GM19438 (cell line): ENCODE measurements around the gene BMP7.
"Not testable (repeated sequence)": the region's sequence is repeated elsewhere in the genome, so short reads cannot be mapped to it uniquely, and the experiment has no call there.

Experiments used
- ATAC-seq: cut with Tn5 transposase; IDR thresholded peaks from one replicate; pipeline ENCODE4 v1.9.1; 2021; ENCODE audit warnings: low read depth; ENCODE audit not compliant: unreplicated experiment

BMP7 gene

DNA sequence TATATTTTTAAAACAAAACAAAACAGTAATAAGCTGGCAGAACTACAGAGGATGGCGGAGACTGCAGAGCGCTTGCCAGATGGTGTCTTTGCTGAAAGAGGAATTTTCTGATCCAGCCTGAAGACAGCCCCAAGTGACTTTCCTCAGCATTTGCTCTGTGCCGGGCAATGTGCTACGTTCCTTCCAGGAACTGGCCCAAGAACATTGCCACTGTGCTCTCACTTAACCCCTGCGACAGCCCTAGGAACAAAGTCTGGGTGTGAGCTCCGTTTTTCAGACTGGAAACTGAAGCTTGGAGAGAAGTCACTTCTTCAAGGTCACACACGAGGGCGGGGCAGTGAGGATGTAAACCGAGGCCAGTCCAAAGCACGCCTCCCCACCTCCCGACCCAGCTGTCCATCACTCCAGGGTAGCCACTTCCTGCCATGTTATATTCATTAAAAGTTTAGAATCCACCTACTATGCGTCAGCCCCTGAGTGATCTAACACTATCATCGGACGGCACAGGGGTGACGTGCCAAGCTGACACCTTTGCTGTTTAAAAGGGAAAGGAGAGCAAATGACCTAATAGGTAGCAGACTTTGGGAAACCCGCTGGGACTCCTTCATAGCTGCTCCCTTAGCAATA is 22.3 kb upstream of the BMP7 start:
- no peak for ATAC-seq

DNA sequence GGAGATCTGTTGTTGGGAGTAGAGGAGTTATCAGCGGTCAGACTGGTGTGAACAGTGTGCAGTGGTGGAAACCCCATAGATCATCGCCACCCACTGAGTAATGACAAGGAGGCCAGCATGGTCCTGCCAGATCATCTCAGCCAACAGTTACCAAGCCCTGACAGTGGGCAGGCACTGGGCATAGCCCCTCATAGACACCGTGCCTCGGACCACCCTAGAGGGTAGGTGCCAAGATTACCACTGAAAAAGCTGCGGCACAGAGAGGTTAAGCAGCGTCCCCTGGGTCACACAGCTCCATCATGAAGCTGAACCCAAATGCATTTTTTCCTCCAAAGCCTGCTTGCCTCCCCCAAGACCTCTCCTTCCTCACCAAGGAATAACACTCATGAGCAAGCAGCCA is 21.5 kb upstream of the BMP7 start:
- ATAC-seq: no peak

DNA sequence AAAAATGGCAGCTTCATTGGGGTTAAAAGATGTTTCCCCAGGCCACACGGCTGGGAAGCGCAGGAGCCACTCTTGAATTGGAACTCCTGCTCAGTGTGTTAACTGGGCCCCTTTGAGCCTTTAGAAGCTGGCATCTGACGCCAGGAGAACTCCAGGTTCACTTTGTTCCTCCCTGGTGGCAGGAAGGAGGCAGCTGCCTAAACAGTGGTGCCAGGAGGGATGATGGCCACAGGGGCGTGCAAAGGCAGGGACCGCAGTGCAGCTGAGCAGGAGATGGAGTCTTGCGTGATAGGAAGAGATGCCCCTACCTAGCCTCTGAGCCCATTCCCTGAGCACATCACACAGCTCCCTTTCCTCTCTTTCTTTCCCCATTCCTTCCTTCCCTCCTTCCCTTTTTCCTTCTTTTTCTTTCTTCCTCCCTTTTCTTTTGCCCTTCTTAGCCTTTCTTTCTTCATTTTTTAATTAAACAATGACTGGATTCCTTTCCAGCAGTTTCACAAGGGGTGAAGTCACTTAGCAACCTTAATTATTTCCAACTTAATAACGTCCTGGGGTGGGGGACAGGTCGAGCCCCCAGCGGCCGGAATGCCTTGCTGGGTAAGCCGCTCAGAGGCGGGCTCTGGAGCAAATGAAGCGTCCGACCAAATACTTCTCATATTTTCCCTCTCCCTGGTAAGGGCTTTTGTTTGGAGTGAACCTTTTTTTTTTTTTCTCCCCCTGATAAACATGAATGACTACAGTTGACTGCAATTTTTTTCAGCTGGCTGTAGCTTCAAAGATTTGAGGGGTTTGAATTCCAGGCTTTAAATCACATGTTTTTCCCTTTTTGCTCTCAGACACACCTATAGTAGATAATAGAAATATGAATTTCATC is 20.8 kb upstream of the BMP7 start:
- ATAC-seq: no peak

DNA sequence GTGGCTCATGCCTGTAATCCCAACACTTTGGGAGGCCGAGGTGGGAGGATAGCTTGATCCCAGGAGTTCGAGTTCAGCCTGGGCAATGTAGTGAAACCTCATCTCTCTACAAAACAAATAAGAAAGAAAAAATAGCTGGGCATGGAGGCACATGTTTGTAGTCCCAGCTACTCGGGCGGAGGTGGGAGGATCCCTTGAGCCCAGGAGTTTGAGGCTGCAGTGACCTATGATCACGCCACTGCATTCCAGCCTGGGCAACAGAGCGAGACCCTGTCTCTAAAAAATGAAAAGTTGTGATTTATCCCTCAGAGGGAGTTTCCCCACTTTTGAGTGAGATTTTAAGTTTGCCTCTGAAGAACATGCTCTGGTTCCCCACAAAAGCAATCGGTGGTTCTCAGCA is 17.4 kb upstream of the BMP7 start:
- no peak for ATAC-seq

DNA sequence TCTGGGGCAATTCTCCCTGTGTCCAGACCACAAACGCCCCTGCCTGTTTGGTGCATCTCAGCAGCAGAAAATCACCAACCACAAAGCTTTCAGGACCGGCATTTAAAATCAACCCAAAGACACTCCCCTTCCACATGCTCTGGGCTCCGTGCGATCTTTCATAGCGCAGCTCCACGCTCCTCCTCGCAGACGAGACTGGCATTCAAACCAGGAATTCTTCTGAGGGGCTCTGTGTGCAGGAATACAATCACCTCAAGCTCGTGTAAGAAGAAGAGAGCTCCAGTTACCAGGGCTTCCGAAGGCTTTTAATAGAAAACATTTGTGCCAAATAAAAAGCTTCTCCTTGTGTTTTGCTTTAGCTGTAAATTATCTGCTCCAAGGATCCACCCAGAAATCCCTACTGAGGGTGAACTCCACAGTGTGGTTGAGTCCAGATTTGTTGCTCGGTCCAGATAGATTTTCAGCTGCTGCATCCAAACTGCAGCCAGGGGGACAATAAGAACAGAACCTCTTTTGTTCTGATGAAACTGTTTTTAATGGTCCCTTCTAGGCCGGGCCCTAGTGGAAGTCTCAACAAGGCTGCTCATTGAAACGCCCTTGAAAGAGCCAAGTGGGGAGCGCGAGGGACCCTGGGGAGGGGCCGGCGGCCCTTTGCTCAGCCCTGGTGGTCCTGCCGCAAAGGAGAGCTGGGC is 16.4 kb upstream of the BMP7 start:
- ATAC-seq: no peak

DNA sequence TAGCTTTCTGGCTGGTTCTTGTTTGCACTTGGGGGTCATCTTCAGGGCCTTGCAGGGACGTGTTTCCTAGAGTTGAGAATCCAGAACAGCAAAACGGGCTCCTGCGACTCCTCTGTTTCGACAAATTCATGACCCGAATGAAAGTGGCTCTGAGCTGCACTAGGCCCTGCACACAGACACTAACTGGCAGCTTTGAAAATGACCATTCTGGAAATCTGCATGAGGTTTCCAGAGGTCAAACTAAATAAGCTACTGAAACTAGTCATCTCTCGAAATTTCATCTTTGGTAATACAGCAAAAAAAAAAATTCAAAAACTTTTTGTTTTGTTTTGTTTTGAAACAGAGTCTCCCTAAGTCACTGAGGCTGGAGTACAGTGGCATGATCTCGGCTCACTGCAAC is 15.5 kb upstream of the BMP7 start:
- ATAC-seq: no peak

DNA sequence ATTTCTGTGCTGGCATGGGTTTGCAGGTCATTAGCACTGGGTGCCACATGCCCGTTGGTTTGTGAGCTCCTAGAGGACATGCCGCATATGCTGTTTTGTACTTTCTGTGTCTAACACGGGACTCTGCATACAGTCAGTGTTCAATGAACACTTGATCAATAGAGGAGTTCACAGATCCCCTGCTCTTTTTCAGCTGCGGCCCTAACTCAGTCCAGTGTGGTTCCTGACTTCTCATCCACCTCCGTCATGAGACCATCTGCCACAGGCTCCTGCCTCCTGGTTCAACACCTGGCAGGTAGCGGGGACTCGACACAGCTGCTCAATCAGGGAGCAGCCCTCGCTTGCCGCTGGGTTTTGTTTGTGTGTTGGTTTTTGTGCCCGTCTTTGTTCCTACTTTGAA is 13.8 kb upstream of the BMP7 start:
- ATAC-seq: no peak

DNA sequence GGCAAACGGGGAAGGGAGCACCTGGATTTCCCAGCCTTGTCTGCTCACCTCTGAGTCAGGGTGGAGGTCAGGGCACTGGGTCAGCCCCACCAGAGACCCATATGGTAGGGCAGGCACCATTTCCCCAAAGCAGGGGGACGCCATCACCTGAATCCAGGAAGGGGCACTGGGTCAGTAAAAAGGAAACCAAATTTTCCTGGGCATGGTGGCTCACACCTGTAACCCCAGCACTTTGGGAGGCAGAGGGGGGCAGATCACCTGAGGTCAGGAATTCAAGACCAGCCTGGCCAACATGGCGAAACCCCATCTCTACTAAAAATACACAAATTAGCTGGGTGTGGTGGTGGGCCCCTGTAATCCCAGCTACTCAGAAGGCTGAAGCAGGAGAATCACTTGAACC is 13.1 kb upstream of the BMP7 start:
- not testable (repeated sequence) for ATAC-seq

DNA sequence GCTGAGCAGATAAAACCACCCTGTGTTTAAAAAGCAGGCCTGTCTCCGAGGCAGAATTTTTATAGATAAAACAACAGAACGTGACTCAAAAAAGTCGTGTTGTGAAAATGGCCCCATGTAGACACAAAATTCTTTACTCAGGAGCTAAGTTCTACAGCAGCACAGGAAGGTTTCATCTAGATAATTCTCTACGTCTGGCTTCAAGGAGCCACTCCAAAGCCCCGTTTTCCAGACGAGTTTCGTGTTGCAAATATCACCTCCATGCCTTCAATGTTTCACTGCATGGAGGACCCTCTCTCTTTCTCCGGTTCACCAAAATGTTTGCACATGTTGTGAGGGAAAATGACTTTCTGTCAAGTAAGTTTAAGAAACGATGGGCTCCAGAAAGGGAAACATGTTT is 12.0 kb upstream of the BMP7 start:
- ATAC-seq: no peak

DNA sequence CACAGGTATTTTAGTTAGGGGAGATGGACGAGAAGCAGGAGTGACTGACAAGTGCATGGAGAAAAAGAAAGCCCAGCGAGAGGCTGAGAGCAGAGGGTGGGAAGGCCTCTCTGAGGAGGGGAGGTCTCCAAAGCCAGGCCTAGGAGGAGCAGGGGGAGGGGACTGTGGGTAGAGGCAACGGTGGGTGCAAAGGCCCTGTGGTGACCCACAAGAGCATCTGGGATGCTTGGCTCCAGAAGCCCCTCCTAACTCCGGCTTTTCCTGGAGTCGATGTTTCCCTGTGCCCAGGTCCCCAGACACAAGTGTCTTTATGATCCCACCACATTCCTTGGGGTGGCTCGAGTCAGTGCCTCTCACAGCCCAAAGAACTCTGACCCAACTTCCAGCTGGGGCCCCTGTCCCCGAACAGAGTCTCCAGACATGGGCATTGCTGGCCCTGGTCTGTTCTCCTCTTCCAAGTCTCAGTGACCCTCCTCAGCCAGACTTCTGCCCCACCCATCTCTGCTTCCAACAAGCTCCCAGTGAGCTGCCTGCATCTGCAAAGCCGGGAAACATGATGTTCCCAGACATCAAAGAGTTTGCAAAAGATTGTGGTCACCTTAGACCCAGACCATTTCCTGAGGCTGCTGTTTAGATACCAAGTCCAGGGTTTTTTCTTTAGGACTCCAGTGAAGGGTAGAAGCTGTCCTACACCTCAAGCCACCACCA is 11.1 kb upstream of the BMP7 start:
- no peak for ATAC-seq

DNA sequence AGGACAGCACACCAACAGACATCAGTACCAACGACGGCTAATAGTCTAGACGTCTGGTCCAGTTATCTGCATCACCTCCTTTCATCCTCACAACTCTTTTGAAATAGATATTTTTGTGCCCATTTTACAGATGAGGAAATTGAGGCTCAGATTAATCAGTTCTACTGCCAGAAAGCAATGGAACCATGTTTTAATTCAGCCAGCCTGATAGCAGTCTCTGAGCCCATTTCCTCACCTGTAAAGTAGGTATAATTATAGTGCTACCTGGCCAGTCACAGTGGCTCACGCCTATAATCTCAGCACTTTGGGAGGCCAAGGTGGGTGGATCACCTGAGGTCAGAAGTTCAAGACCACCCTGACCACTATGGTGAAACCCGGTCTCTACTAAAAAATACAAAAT is 9.8 kb upstream of the BMP7 start:
- no peak for ATAC-seq

DNA sequence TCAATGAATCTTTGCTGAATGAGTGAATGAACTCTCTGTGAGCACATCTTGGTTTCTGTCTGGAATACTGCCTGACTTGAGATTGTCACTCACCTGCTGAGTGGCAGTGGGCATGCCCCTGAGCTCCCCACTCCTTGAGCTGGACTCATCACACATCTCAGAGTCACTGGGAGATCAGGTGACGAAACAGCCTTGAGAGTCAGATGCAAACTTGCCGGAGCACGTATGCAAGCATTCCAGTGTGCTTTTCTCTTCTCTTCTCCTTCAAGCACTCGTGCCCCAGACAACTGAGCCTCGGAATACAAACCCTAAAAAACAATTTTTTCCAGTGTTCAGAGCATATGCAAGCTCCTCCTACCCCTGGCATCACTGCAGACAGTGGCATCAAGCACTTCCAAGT is 9.4 kb upstream of the BMP7 start:
- no peak for ATAC-seq

DNA sequence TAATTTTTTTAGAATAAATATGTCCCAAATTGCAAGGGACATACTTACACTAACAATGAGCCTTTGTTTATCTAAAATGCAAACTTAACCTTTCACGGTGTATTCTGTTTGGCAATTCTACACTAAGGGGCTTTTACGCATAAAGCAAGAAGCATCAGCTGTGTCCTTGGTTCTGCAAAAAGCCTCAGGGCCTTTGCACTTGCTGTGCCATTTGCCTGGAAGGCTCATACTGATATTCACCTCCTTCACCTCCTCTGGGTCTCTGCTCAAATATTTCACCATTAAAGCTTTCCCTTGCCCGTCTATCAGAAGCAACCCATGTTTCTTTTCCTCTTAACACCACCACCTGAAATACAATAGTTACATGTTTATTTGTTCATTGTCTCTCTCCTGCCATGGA is 8.9 kb upstream of the BMP7 start:
- ATAC-seq: no peak

DNA sequence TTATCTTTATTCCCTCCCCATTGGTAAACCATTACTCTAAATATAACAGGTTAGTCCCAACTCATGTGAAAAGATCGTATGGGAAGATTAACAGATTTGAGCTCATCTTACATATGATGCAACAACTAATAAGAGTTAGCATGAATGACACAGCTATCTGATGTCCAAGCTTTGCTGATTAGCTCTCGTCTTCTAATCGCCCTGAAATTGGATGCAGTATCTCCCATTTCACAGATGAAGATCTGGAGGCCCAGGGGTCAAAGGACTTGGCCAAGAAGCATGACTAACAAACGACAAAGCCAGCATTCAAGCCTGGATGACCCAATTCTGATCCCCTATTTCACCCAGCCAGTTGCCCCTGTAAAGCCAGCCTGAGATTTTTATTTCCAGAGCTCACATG is 8.4 kb upstream of the BMP7 start:
- ATAC-seq: no peak

DNA sequence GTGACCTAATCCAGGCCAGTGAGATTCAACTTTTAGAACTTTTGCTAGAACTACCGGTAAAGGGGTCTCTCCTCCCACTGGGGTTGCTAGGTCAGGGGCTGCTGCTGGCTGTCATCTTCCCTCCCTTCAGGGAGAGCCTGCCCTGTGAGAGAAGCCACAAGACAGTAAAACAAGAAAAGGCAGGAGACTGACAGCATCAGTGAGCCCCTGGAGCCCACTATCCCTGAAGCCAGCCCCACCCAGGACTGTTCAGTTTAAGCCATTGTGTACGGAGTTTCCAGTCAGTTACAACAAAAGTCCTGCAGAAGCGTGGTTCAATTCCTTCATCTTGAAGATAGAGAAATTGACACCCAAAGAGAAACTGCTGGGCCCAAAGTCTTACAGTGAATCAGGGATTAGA is 7.9 kb upstream of the BMP7 start:
- ATAC-seq: no peak

DNA sequence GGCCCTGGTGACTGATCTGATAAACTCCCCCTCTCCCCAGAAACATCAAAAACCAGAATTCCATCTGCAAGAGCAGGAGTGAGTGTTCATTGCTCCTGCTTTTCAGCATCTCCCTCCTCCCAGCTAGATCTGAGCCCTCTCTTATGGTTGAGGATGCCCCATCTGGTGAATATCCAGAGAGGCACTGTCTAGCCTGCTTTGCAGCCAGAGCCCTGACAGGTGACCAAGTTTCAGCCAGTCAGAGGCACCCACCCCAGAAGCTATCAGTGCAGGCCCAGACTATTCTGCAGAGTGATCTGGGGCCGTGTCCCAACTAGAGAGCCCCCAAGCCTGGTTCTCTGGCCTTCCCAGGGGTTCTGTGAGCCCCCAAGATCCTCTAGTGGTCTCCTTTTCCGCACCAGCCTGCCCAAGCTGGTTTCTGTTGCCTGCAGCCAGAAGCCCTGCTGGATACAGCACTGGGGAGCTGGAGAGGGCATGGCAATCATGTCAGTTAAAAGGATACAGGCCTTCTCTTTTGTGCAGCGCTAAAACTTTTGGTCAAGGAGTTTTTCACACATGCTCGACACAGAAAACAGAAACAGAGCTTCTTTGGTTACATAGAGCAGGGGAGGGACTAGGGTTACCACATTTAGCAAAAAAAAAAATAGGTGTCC is 6.6 kb upstream of the BMP7 start:
- no peak for ATAC-seq

DNA sequence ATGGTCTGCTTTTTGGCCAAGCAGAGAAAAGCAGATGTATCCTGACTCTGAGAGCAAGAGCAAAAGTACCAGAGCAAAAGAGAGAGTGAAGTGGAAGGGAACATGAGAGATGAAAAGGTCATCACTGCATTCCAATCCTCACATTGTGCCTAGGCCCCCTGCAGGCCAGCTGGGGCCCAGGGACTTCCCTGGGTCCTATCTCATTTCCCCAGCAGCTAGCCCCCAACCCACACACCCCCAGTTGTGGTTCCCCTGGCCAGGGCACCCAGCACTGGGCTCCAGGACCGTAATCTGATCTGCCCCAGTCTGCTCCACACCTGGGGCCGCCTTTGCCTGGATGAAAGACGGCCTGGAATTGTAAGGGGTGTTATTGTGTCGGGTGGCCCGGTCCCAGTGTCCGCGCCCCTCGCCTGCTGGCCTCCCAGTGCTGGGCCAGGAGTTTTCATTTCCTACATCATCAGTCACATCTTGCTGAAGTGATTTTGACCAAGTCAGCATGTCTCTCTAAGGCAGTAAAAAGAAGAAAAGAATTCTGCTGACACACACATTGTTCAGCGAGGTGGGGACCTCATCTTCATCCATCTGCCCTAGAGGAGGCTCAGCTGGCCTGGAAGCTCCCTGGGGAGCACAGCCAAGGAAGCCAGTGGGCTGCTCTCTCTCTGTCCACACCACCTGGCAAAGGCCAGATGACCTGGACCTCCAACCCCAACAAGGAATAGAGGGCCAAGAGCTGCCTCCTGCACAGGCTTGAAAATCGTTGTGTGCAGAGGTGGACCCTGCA is 4.0 kb upstream of the BMP7 start:
- ATAC-seq: no peak

DNA sequence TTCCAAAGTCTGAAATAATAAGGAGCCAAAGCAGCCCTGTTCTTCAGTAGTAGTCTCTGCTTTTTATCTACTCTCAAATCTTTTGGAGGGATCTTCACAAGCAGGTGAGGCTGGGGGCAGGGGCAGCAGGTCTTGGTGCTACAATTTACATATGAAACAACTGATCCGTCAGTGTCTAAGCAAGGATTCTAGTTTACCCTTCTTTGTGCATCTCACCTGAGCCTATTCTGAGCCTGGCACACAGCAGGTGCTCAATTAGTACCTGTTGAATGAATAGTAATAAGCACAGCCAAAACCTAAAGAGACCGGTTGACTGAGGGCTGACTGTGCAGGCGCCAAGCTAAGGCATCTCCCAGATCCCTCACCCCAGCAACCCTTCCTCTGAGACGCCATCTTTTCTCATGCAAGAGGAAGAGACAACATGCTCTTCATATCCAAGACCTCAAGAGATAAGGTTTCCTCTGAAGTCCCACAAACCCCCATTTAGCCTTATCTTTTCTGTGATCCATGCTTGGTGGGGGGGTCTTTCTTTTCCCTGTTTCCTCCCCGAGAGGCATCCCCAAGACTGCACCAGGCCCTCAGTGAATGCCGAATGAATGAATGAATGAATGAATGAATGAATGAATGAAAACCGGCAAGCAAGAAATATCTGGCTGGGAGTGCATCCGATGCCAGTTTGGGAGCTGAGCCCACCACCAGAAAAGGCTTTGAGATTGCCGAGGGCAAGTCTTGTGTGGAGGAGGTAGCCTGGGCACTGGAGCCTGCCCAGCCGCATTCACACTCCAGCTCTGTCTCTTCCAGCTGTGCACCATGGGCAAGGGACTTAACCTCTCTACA is 2.9 kb upstream of the BMP7 start:
- ATAC-seq: no peak
